Measurements from ENCODE around the gene EVA1A. TPM values are rescaled to one million over a fixed set of nuclear protein-coding genes. Genes with fewer than 3 reads are reported as not detected.

Gene EVA1A
- total RNA-seq, 1 experiment from 2014 or later: 0.21 TPM

DNA sequence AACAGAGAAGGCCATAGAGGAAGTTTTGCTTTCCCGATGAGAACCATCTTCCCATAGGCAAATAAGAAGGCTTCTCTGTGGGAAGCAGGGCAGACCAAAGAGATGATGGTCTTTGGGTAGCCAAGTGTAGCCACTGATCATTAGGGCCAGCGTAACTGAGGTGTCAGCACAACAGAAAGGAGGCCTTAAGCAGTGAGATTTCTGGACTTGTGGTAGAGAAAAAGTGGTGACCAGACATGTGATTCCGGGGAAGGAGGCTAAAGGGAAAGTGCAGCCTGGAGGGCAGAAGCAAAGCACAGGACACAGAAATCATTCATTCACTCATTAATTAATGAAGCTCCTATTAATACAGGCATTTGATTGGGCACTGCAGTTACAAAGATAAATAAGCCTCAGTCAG lies 15.4 kb downstream of the EVA1A start:
- ChIA-PET POLR2A (no interaction called here), CTCF (no interaction called here)
- TF ChIP-seq SIN3A (IDR thresholded peaks at IDR 0.05; ENCODE audit: borderline replicate concordance, insufficient read depth, low read depth, low read length): no peak
- TF ChIP-seq, protein P1, sequence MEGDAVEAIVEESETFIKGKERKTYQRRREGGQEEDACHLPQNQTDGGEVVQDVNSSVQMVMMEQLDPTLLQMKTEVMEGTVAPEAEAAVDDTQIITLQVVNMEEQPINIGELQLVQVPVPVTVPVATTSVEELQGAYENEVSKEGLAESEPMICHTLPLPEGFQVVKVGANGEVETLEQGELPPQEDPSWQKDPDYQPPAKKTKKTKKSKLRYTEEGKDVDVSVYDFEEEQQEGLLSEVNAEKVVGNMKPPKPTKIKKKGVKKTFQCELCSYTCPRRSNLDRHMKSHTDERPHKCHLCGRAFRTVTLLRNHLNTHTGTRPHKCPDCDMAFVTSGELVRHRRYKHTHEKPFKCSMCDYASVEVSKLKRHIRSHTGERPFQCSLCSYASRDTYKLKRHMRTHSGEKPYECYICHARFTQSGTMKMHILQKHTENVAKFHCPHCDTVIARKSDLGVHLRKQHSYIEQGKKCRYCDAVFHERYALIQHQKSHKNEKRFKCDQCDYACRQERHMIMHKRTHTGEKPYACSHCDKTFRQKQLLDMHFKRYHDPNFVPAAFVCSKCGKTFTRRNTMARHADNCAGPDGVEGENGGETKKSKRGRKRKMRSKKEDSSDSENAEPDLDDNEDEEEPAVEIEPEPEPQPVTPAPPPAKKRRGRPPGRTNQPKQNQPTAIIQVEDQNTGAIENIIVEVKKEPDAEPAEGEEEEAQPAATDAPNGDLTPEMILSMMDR (IDR thresholded peaks at IDR 0.05): no peak
- no peak for TF ChIP-seq TCF7L2 (IDR thresholded peaks at IDR 0.05; ENCODE audit: low read depth, low read length)
- no peak overlapping the region for H3K27ac ChIP-seq (ENCODE audit: low read length)
- no peaks in the 10 kb centered on the region for H3K9me3 ChIP-seq (ENCODE audit: control insufficient read depth, insufficient read depth, low read depth, low read length)
- no peak for ATAC-seq
- H3K4me1 ChIP-seq (ENCODE audit: control insufficient read depth, insufficient read depth, low read length): no peaks in the 10 kb centered on the region
- in situ Hi-C loops (cut with HindIII; ENCODE audit: low pct_unique_long_range_greater_than_20kb, low sequenced_read_pairs): no loop called here
- H3K36me3 ChIP-seq (ENCODE audit: control insufficient read depth, insufficient read depth, low read length): no peaks in the 10 kb centered on the region
- H3K4me3 ChIP-seq (ENCODE audit: low read depth in 2 of 2, low read length in 2 of 2): no peak overlapping the region
- no peaks in the 10 kb centered on the region; the same call in 1 of the 2 replicates for H3K27me3 ChIP-seq (ENCODE audit: control insufficient read depth, insufficient read depth, low read length)
- intact Hi-C loops (cut with micrococcal nuclease; ENCODE audit: unreplicated experiment): no loop called here
- BruUV-seq (replicated peaks): no TSS peak
- DNase-seq (ENCODE audit: low read depth, low spot score): no peak

DNA sequence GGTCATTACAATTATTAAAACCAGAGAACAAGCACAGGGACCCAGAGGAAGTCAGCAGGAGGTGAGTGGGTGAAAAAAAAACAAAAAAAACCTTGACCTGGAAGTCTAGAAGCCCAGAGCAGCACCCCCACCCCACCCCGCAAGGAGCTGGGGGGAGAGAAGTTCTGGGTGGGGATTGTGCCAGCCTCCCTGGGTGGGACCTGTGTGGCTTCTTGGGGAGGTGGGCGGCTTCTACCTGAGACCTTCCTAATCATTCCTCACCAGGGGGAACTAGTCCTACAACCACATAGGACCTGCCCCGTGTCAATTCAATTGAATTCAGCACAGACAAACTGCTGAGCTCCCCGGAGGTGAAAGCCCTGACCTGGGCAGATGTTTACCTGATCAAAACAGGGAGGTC lies 17.3 kb downstream of the EVA1A start:
- POLR2A ChIA-PET: no interaction called here
- Histone ChIP-seq H3K36me3 (ENCODE audit: control insufficient read depth, insufficient read depth, low read length) (no peaks in the 10 kb centered on the region), H3K9me3 (ENCODE audit: control insufficient read depth, insufficient read depth, low read depth, low read length) (no peaks in the 10 kb centered on the region), H3K4me3 (ENCODE audit: low read depth in 2 of 2, low read length in 2 of 2) (no peak overlapping the region), H3K27ac (ENCODE audit: low read length) (no peak overlapping the region), H3K27me3 (ENCODE audit: control insufficient read depth, insufficient read depth, low read length) (no peaks in the 10 kb centered on the region; the same call in 1 of the 2 replicates), H3K4me1 (ENCODE audit: control insufficient read depth, insufficient read depth, low read length) (no peaks in the 10 kb centered on the region)
- in situ Hi-C loops (cut with HindIII; ENCODE audit: low pct_unique_long_range_greater_than_20kb, low sequenced_read_pairs) (no loop called here), intact Hi-C loops (cut with micrococcal nuclease; ENCODE audit: unreplicated experiment) (no loop called here)
- TF ChIP-seq REST (IDR thresholded peaks at IDR 0.05; ENCODE audit: insufficient read depth in 1 of 2, low read depth in 2 of 2, low read length in 1 of 2) (no peak), SIN3A (IDR thresholded peaks at IDR 0.05; ENCODE audit: borderline replicate concordance, insufficient read depth, low read depth, low read length) (no peak), POLR2AphosphoS5 (IDR thresholded peaks at IDR 0.05; ENCODE audit: low read depth, low read length) (no peak)
- DNase-seq (ENCODE audit: low read depth, low spot score) (no peak), ATAC-seq (no peak)
- BruUV-seq (replicated peaks): no TSS peak
- CTCF ChIA-PET: no interaction called here

- Histone ChIP-seq H3K4me1 (ENCODE audit: control insufficient read depth, insufficient read depth, low read length) (no peaks in the 10 kb centered on the region), H3K27ac (ENCODE audit: low read length) (no peak overlapping the region), H3K36me3 (ENCODE audit: control insufficient read depth, insufficient read depth, low read length) (no peaks in the 10 kb centered on the region), H3K27me3 (ENCODE audit: control insufficient read depth, insufficient read depth, low read length) (no peaks in the 10 kb centered on the region; the same call in 1 of the 2 replicates), H3K9me3 (ENCODE audit: control insufficient read depth, insufficient read depth, low read depth, low read length) (no peaks in the 10 kb centered on the region), H3K4me3 (ENCODE audit: low read depth in 2 of 2, low read length in 2 of 2) (no peak overlapping the region)
- no TSS peak for BruUV-seq (replicated peaks)
- intact Hi-C loops (cut with micrococcal nuclease; ENCODE audit: unreplicated experiment): no loop called here
- CTCF ChIA-PET: no interaction called here
- in situ Hi-C loops (cut with HindIII; ENCODE audit: low pct_unique_long_range_greater_than_20kb, low sequenced_read_pairs): no loop called here
- POLR2A ChIA-PET: no interaction called here
- ATAC-seq (no peak), DNase-seq (ENCODE audit: low read depth, low spot score) (no peak)
- TF ChIP-seq, protein P1 (IDR thresholded peaks at IDR 0.05): no peak
- no peak for TF ChIP-seq SIN3A (IDR thresholded peaks at IDR 0.05; ENCODE audit: borderline replicate concordance, insufficient read depth, low read depth, low read length)
- no peak for TF ChIP-seq TCF7L2 (IDR thresholded peaks at IDR 0.05; ENCODE audit: low read depth, low read length)
- no peak for TF ChIP-seq REST (IDR thresholded peaks at IDR 0.05; ENCODE audit: insufficient read depth in 1 of 2, low read depth in 2 of 2, low read length in 1 of 2)
- TF ChIP-seq POLR2AphosphoS5 (IDR thresholded peaks at IDR 0.05; ENCODE audit: low read depth, low read length): no peak
Measured at GRCh38 chr2:75541430-75541829, 19.3 kb downstream of the EVA1A start.

All from Panc1 (cell line).